HepG2 (cell line): ENCODE data around the gene SRCAP. TPM values are rescaled to one million over a fixed set of nuclear protein-coding genes. Genes with fewer than 3 reads are reported as not detected.

ENCODE experiments used
- ATAC-seq: fragments of 200-7000 bp; cut with Tn5 transposase; 3 replicates; pipeline ENCODE4 v1.9.1; 2020; ENCODE audit warnings: mild to moderate bottlenecking, moderate library complexity
- BruUV-seq: library from RNA; stranded (reverse); fragments of 400-500 nt; replicated peaks from 2 replicates; lab custom pipeline; 2021; lab: Mats Ljungman, UMichigan
- CTCF ChIA-PET: fragments of 300-600 bp; formaldehyde crosslinking; extraction: SDS; loops from one replicate; lab custom pipeline; 2021; ENCODE audit warnings: low total read pairs, inconsistent platforms, low intra/inter-chr PET ratio; lab: Yijun Ruan, JAX
- POLR2A ChIA-PET: fragments of 350-600 bp; sonication (Branson Sonifier 250); formaldehyde crosslinking; loops from one replicate; lab custom pipeline; 2020; ENCODE audit warnings: antibody characterized with exemption, inconsistent platforms; lab: Yijun Ruan, JAX
- DNase-seq: peaks from one replicate; pipeline ENCODE4 v3.0.0-alpha.2; 2015; ENCODE audit warnings: low spot score
- FAIRE-seq: peaks from 3 replicates; lab custom pipeline; 2011; peaks lifted over from hg19 to GRCh38; lab: Jason Lieb, UNC
- H2AFZ ChIP-seq: one replicate; pipeline ENCODE4 v1.6.1; 2011; ENCODE audit warnings: low read length, inconsistent platforms
- H3K27ac ChIP-seq: fragments of 300-600 bp; 3 replicates; pipeline ENCODE4 v1.8.0; 2011; ENCODE audit warnings: mixed run types, mild to moderate bottlenecking, mixed read lengths, low read length, inconsistent platforms; ENCODE audit not compliant: insufficient read depth; ENCODE audit errors: extremely low read length
- H3K27me3 ChIP-seq, 2 experiments: fragments of 200-600 bp in 1 of 2; 2 replicates in 1 of 2; 3 replicates in 1 of 2; pipeline versions ENCODE4 v1.6.0 to v1.8.0; 2011; ENCODE audit warnings: low read length in 2 of 2, mild to moderate bottlenecking in 2 of 2, moderate library complexity in 2 of 2, inconsistent platforms in 1 of 2; ENCODE audit not compliant: insufficient read depth in 2 of 2, control insufficient read depth in 1 of 2
- H3K36me3 ChIP-seq, 2 experiments: fragments of 200-600 bp in 1 of 2; replicated peaks in 1 of 2; 2 replicates in 1 of 2; 3 replicates in 1 of 2; pipeline versions ENCODE4 v1.5.1 to v1.8.0; 2011; ENCODE audit warnings: low read length in 2 of 2, inconsistent platforms in 1 of 2; ENCODE audit not compliant: insufficient read depth in 2 of 2, control insufficient read depth in 1 of 2
- H3K4me1 ChIP-seq: 2 replicates; pipeline ENCODE4 v1.5.1; 2012; ENCODE audit warnings: low read length, inconsistent platforms; ENCODE audit not compliant: insufficient read depth
- H3K4me2 ChIP-seq: 2 replicates; pipeline ENCODE4 v1.6.0; 2011; ENCODE audit warnings: low read depth, low read length, inconsistent platforms
- H3K4me3 ChIP-seq, 3 experiments: fragments of 200-600 bp in 1 of 3; sonication (generic), shearing (Covaris generic) in 1 of 3; replicated peaks in 1 of 3; 2 replicates each; pipeline ENCODE4 v1.5.1; 2011 to 2016; ENCODE audit warnings: low read length in 3 of 3, inconsistent platforms in 2 of 3, low read depth in 2 of 3, mild to moderate bottlenecking in 2 of 3, control low read depth in 1 of 3, mixed read lengths in 1 of 3; ENCODE audit not compliant: insufficient read depth in 1 of 3
- H3K79me2 ChIP-seq: one replicate; pipeline ENCODE4 v1.6.1; 2011; ENCODE audit warnings: low read length, inconsistent platforms; ENCODE audit not compliant: insufficient read depth
- H3K9ac ChIP-seq: 2 replicates; pipeline ENCODE4 v1.6.0; 2011; ENCODE audit warnings: mild to moderate bottlenecking, low read depth, low read length, inconsistent platforms; ENCODE audit not compliant: insufficient read depth
- H3K9me3 ChIP-seq: 2 replicates; pipeline ENCODE4 v1.5.1; 2012; ENCODE audit warnings: mild to moderate bottlenecking, low read length
- H4K20me1 ChIP-seq: 2 replicates; pipeline ENCODE4 v1.6.0; 2011; ENCODE audit warnings: inconsistent platforms, mild to moderate bottlenecking, low read length, moderate library complexity; ENCODE audit not compliant: insufficient read depth
- CREB3 ChIP-seq: sonication (generic); formaldehyde crosslinking; IDR thresholded peaks from 2 replicates; pipeline ENCODE4 v1.5.0; 2020; ENCODE audit warnings: missing genetic modification reagents
- CSRNP1 ChIP-seq: sonication (generic); formaldehyde crosslinking; IDR thresholded peaks from 2 replicates; pipeline ENCODE4 v1.8.1; 2023; ENCODE audit warnings: mild to moderate bottlenecking, missing genetic modification reagents
- HINFP ChIP-seq: sonication (generic); formaldehyde crosslinking; IDR thresholded peaks from 2 replicates; pipeline ENCODE4 v1.4.0; 2020; ENCODE audit warnings: low read depth, mild to moderate bottlenecking, missing genetic modification reagents
- HNF4A ChIP-seq: sonication (generic); formaldehyde crosslinking; IDR thresholded peaks from 2 replicates; pipeline ENCODE4 v1.4.0; 2020; ENCODE audit warnings: missing genetic modification reagents
- REL ChIP-seq: sonication (generic); formaldehyde crosslinking; conservative IDR thresholded peaks from 2 replicates; pipeline ENCODE4 v1.8.0; 2022; ENCODE audit warnings: mild to moderate bottlenecking, missing genetic modification reagents, moderate library complexity
- RFXAP ChIP-seq: sonication (generic); formaldehyde crosslinking; IDR thresholded peaks from 2 replicates; pipeline ENCODE4 v1.4.0; 2020; ENCODE audit warnings: missing genetic modification reagents, borderline replicate concordance
- SOX13 ChIP-seq, 3 experiments: fragments of 450-650 bp in 1 of 3; sonication (generic) in 1 of 3; formaldehyde crosslinking in 1 of 3; IDR thresholded peaks in 2 of 3; conservative IDR thresholded peaks in 1 of 3; 2 replicates each; pipeline versions ENCODE4 v1.5.0 to v1.6.1; 2016 to 2020; ENCODE audit warnings: antibody characterized with exemption in 1 of 3, mild to moderate bottlenecking in 1 of 3, missing compliant biosample characterization in 1 of 3, missing genetic modification reagents in 1 of 3, moderate library complexity in 1 of 3
- ZBTB49 ChIP-seq: sonication (generic); formaldehyde crosslinking; IDR thresholded peaks from 2 replicates; pipeline ENCODE4 v1.4.0; 2020; ENCODE audit warnings: missing genetic modification reagents, borderline replicate concordance
- ZEB1 ChIP-seq: IDR thresholded peaks from 2 replicates; pipeline ENCODE4 v1.6.1; 2012; ENCODE audit warnings: mild to moderate bottlenecking, low read depth, inconsistent platforms; ENCODE audit not compliant: insufficient replicate concordance
- ZNF225 ChIP-seq: sonication (generic); formaldehyde crosslinking; IDR thresholded peaks from 2 replicates; pipeline ENCODE4 v1.4.0; 2020; ENCODE audit warnings: mild to moderate bottlenecking, missing genetic modification reagents
- ZNF558 ChIP-seq: sonication (generic); formaldehyde crosslinking; IDR thresholded peaks from 2 replicates; pipeline ENCODE4 v1.9.0; 2022; ENCODE audit warnings: mild to moderate bottlenecking, missing genetic modification reagents, borderline replicate concordance
- ZNF574 ChIP-seq: sonication (generic); formaldehyde crosslinking; IDR thresholded peaks from 2 replicates; pipeline ENCODE4 v1.4.0; 2020; ENCODE audit warnings: missing genetic modification reagents
- WGBS: methylation state at CpG from one replicate; pipeline ENCODE4 v1.1.6; 2017; ENCODE audit warnings: low lambda C conversion rate; 5-methylcytosine and 5-hydroxymethylcytosine counted together
- in situ Hi-C: cut with HindIII; loops from 2 replicates; pipeline ENCODE4 v1.10.0; 2017; ENCODE audit warnings: low pct_unique_long_range_greater_than_20kb; ENCODE audit not compliant: extremely low pct_ligation_motif_present
- intact Hi-C: fragments of 100-400 bp; cut with micrococcal nuclease; formaldehyde crosslinking; loops from one replicate; pipeline ENCODE4 v1.10.0; 2022; ENCODE audit not compliant: unreplicated experiment
- polyA plus RNA-seq, 8 experiments: library from polyadenylated mRNA; depleted of rRNA in 3 of 8; stranded (reverse) in 7 of 8; unstranded in 1 of 8; fragments of >200 nt; fragmentation: Illumina TruSeq in 4 of 8; extraction: Trizol in 4 of 8; gene quantifications; 2 replicates each; pipeline versions ENCODE4 v1.2.1 to v1.2.3, GENCODE V29; 2011 to 2016; ENCODE audit warnings: low read depth in 4 of 8, missing spikeins in 1 of 8, mixed read lengths in 1 of 8; ENCODE audit not compliant: insufficient read depth in 1 of 8
- total RNA-seq, 5 experiments: library from RNA; depleted of rRNA; stranded (reverse); fragments of >200 nt; fragmentation: Illumina TruSeq; extraction: Trizol; gene quantifications; 2 replicates each; pipeline ENCODE4 v1.2.3, GENCODE V29; 2016; ENCODE audit warnings: low read depth in 1 of 5
- TF ChIP-seq, protein P1 (sequence below): sonication (generic); formaldehyde crosslinking; IDR thresholded peaks from 2 replicates; pipeline ENCODE4 v1.4.0; 2020; ENCODE audit warnings: missing genetic modification reagents

SRCAP gene
- total and polyA plus RNA-seq, 2 of the 13 experiments (the other 11 are each of a cell fraction or from before 2014, with no cell fraction given), result 4.9 to 9.0 TPM

DNA sequence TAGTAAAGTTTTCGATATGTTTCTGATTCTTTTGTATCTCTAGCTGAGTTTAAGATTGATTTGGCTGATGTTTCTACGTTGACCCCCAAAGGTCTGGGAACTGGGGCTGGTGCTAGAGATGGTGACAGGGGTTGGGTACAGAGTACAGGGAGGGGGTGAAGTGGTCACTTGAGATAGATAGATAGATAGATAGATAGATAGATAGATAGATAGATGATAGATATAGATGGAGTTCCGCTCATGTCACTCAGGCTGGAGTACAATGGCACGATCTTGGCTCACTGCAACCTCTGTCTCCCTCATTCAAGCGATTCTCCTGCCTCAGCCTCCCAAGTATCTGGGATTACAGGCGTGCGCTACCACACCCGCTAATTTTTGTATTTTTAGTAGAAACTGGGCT is 42.6 kb upstream of the SRCAP start:
- no peak for FAIRE-seq
- no peak overlapping the region for H3K27ac ChIP-seq
- CTCF ChIA-PET, result no interaction called here
- no peak for TF ChIP-seq HINFP (CRISPR knock-in tag)
- TF ChIP-seq HNF4A (CRISPR knock-in tag), result no peak
- no peak for TF ChIP-seq ZNF558
- no peak for TF ChIP-seq ZEB1
- no peak for TF ChIP-seq REL (CRISPR knock-in tag)
- no peak for TF ChIP-seq ZNF574 (CRISPR knock-in tag)
- TF ChIP-seq, protein P1, sequence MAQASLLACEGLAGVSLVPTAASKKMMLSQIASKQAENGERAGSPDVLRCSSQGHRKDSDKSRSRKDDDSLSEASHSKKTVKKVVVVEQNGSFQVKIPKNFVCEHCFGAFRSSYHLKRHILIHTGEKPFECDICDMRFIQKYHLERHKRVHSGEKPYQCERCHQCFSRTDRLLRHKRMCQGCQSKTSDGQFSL (CRISPR knock-in tag), result no peak
- TF ChIP-seq CSRNP1, result no peak
- no peak for TF ChIP-seq ZNF225 (CRISPR knock-in tag)
- TF ChIP-seq CREB3 (CRISPR knock-in tag), result no peak
- no peak for TF ChIP-seq SOX13 (IDR thresholded peaks at IDR 0.05)
- no peak for TF ChIP-seq SOX13 (CRISPR knock-in tag; conservative IDR thresholded peaks at IDR 0.05 in 1 of 2, IDR thresholded peaks at IDR 0.05 in 1 of 2)
- no peak for TF ChIP-seq ZBTB49 (CRISPR knock-in tag)
- TF ChIP-seq RFXAP (CRISPR knock-in tag), result no peak

More for the DNA sequence above, 42.6 kb upstream of the SRCAP start:
- no peaks in the 10 kb centered on the region for H3K9me3 ChIP-seq
- H3K27me3 ChIP-seq, result no peaks in the 10 kb centered on the region; a peak in 1 of 5 replicates
- H3K4me2 ChIP-seq, result no peak overlapping the region
- no peak for ATAC-seq
- H3K36me3 ChIP-seq, result peaks cover 14 to 43% of the 10 kb centered on the region in 2 experiments
- in situ Hi-C loops, result loop anchor here (25.0 kb wide), 1 partner anchor 844 kb away; the partner anchor contains the start of genes MAZ, MVP, PAGR1 and PRRT2
- H3K79me2 ChIP-seq, result peaks cover 27% of the 10 kb centered on the region
- intact Hi-C loops, result loop anchor here (10.0 kb wide), 2 partner anchors 132 to 572 kb away; partner anchors contain the start of gene ZNF768
- H3K4me3 ChIP-seq, result no peak overlapping the region
- no TSS peak for BruUV-seq
- POLR2A ChIA-PET, result interaction anchor here (0.8 to 1.2 kb wide), 2 partner anchors 22 to 92 kb away, joined by 3 read pairs; partner anchors contain the start of gene PHKG2
- DNase-seq, result no peak
- H3K4me1 ChIP-seq, result peaks cover 33% of the 10 kb centered on the region
- no peak overlapping the region for H3K9ac ChIP-seq
- H4K20me1 ChIP-seq, result peaks cover 18% of the 10 kb centered on the region; the same call in 1 of the 2 replicates
- H2AFZ ChIP-seq, result no peak overlapping the region
- 97% methylated on average over 8 of the region's 8 CpGs for WGBS
